HepG2 (cell line): Measurements from ENCODE around the gene DIAPH3. TPM values are rescaled to one million over a fixed set of nuclear protein-coding genes. Genes with fewer than 3 reads are reported as not detected.

Experiments
- ATAC-seq: fragments of 200-7000 bp; cut with Tn5 transposase; 3 replicates; pipeline ENCODE4 v1.9.1; 2020; ENCODE audit warnings: mild to moderate bottlenecking, moderate library complexity
- BruUV-seq: library from RNA; stranded (reverse); fragments of 400-500 nt; replicated peaks from 2 replicates; lab custom pipeline; 2021; lab: Mats Ljungman, UMichigan
- CTCF ChIA-PET: fragments of 300-600 bp; formaldehyde crosslinking; extraction: SDS; loops from one replicate; lab custom pipeline; 2021; ENCODE audit warnings: low total read pairs, inconsistent platforms, low intra/inter-chr PET ratio; lab: Yijun Ruan, JAX
- POLR2A ChIA-PET: fragments of 350-600 bp; sonication (Branson Sonifier 250); formaldehyde crosslinking; loops from one replicate; lab custom pipeline; 2020; ENCODE audit warnings: antibody characterized with exemption, inconsistent platforms; lab: Yijun Ruan, JAX
- DNase-seq: peaks from one replicate; pipeline ENCODE4 v3.0.0-alpha.2; 2015; ENCODE audit warnings: low spot score
- FAIRE-seq: peaks from 3 replicates; lab custom pipeline; 2011; peaks lifted over from hg19 to GRCh38; lab: Jason Lieb, UNC
- H2AFZ ChIP-seq: one replicate; pipeline ENCODE4 v1.6.1; 2011; ENCODE audit warnings: low read length, inconsistent platforms
- H3K27ac ChIP-seq: fragments of 300-600 bp; 3 replicates; pipeline ENCODE4 v1.8.0; 2011; ENCODE audit warnings: mixed run types, mild to moderate bottlenecking, mixed read lengths, low read length, inconsistent platforms; ENCODE audit not compliant: insufficient read depth; ENCODE audit errors: extremely low read length
- H3K27me3 ChIP-seq, 2 experiments: fragments of 200-600 bp in 1 of 2; 2 replicates in 1 of 2; 3 replicates in 1 of 2; pipeline versions ENCODE4 v1.6.0 to v1.8.0; 2011; ENCODE audit warnings: low read length in 2 of 2, mild to moderate bottlenecking in 2 of 2, moderate library complexity in 2 of 2, inconsistent platforms in 1 of 2; ENCODE audit not compliant: insufficient read depth in 2 of 2, control insufficient read depth in 1 of 2
- H3K36me3 ChIP-seq, 2 experiments: fragments of 200-600 bp in 1 of 2; replicated peaks in 1 of 2; 2 replicates in 1 of 2; 3 replicates in 1 of 2; pipeline versions ENCODE4 v1.5.1 to v1.8.0; 2011; ENCODE audit warnings: low read length in 2 of 2, inconsistent platforms in 1 of 2; ENCODE audit not compliant: insufficient read depth in 2 of 2, control insufficient read depth in 1 of 2
- H3K4me1 ChIP-seq: 2 replicates; pipeline ENCODE4 v1.5.1; 2012; ENCODE audit warnings: low read length, inconsistent platforms; ENCODE audit not compliant: insufficient read depth
- H3K4me2 ChIP-seq: 2 replicates; pipeline ENCODE4 v1.6.0; 2011; ENCODE audit warnings: low read depth, low read length, inconsistent platforms
- H3K4me3 ChIP-seq, 3 experiments: fragments of 200-600 bp in 1 of 3; sonication (generic), shearing (Covaris generic) in 1 of 3; replicated peaks in 1 of 3; 2 replicates each; pipeline ENCODE4 v1.5.1; 2011 to 2016; ENCODE audit warnings: low read length in 3 of 3, inconsistent platforms in 2 of 3, low read depth in 2 of 3, mild to moderate bottlenecking in 2 of 3, control low read depth in 1 of 3, mixed read lengths in 1 of 3; ENCODE audit not compliant: insufficient read depth in 1 of 3
- H3K79me2 ChIP-seq: one replicate; pipeline ENCODE4 v1.6.1; 2011; ENCODE audit warnings: low read length, inconsistent platforms; ENCODE audit not compliant: insufficient read depth
- H3K9ac ChIP-seq: 2 replicates; pipeline ENCODE4 v1.6.0; 2011; ENCODE audit warnings: mild to moderate bottlenecking, low read depth, low read length, inconsistent platforms; ENCODE audit not compliant: insufficient read depth
- H3K9me3 ChIP-seq: 2 replicates; pipeline ENCODE4 v1.5.1; 2012; ENCODE audit warnings: mild to moderate bottlenecking, low read length
- H4K20me1 ChIP-seq: 2 replicates; pipeline ENCODE4 v1.6.0; 2011; ENCODE audit warnings: inconsistent platforms, mild to moderate bottlenecking, low read length, moderate library complexity; ENCODE audit not compliant: insufficient read depth
- CEBPB ChIP-seq: IDR thresholded peaks from 2 replicates; pipeline ENCODE4 v1.6.1; 2011; ENCODE audit warnings: low read depth, low read length, improper control_type of control experiment, borderline replicate concordance
- CEBPG ChIP-seq: IDR thresholded peaks from 2 replicates; pipeline ENCODE4 v1.6.1; 2016
- HNF4A ChIP-seq: sonication (generic); formaldehyde crosslinking; IDR thresholded peaks from 2 replicates; pipeline ENCODE4 v1.4.0; 2020; ENCODE audit warnings: missing genetic modification reagents
- JARID2 ChIP-seq: sonication (generic); formaldehyde crosslinking; IDR thresholded peaks from 2 replicates; pipeline ENCODE4 v1.8.1; 2023; ENCODE audit warnings: missing genetic modification reagents, inconsistent platforms; ENCODE audit not compliant: insufficient replicate concordance
- KDM5A ChIP-seq: fragments of 200-600 bp; sonication (generic); IDR thresholded peaks from 2 replicates; pipeline ENCODE4 v1.7.0; 2018; ENCODE audit warnings: antibody characterized with exemption, mild to moderate bottlenecking, low read length, borderline replicate concordance
- MAFK ChIP-seq, 2 experiments: IDR thresholded peaks in 1 of 2; conservative IDR thresholded peaks in 1 of 2; 2 replicates each; pipeline ENCODE4 v1.6.1; 2011; ENCODE audit warnings: improper control_type of control experiment in 2 of 2, low read length in 2 of 2
- PBX2 ChIP-seq: IDR thresholded peaks from 2 replicates; pipeline ENCODE4 v1.6.1; 2016; ENCODE audit warnings: control low read depth
- RELA ChIP-seq: sonication (generic); formaldehyde crosslinking; IDR thresholded peaks from 2 replicates; pipeline ENCODE4 v1.4.0; 2020; ENCODE audit warnings: missing genetic modification reagents
- TRAFD1 ChIP-seq: sonication (generic); formaldehyde crosslinking; IDR thresholded peaks from 2 replicates; pipeline ENCODE4 v1.5.1; 2020; ENCODE audit warnings: missing genetic modification reagents, mild to moderate bottlenecking, borderline replicate concordance
- ZNF33A ChIP-seq: sonication (generic); formaldehyde crosslinking; IDR thresholded peaks from 2 replicates; pipeline ENCODE4 v1.5.1; 2020; ENCODE audit warnings: missing genetic modification reagents, mild to moderate bottlenecking, moderate library complexity, borderline replicate concordance
- WGBS: methylation state at CpG from one replicate; pipeline ENCODE4 v1.1.6; 2017; ENCODE audit warnings: low lambda C conversion rate; 5-methylcytosine and 5-hydroxymethylcytosine counted together
- in situ Hi-C: cut with HindIII; loops from 2 replicates; pipeline ENCODE4 v1.10.0; 2017; ENCODE audit warnings: low pct_unique_long_range_greater_than_20kb; ENCODE audit not compliant: extremely low pct_ligation_motif_present
- intact Hi-C: fragments of 100-400 bp; cut with micrococcal nuclease; formaldehyde crosslinking; loops from one replicate; pipeline ENCODE4 v1.10.0; 2022; ENCODE audit not compliant: unreplicated experiment
- polyA plus RNA-seq, 8 experiments: library from polyadenylated mRNA; depleted of rRNA in 3 of 8; stranded (reverse) in 7 of 8; unstranded in 1 of 8; fragments of >200 nt; fragmentation: Illumina TruSeq in 4 of 8; extraction: Trizol in 4 of 8; gene quantifications; 2 replicates each; pipeline versions ENCODE4 v1.2.1 to v1.2.3, GENCODE V29; 2011 to 2016; ENCODE audit warnings: low read depth in 4 of 8, missing spikeins in 1 of 8, mixed read lengths in 1 of 8; ENCODE audit not compliant: insufficient read depth in 1 of 8
- total RNA-seq, 5 experiments: library from RNA; depleted of rRNA; stranded (reverse); fragments of >200 nt; fragmentation: Illumina TruSeq; extraction: Trizol; gene quantifications; 2 replicates each; pipeline ENCODE4 v1.2.3, GENCODE V29; 2016; ENCODE audit warnings: low read depth in 1 of 5

Gene DIAPH3
- total and polyA plus RNA-seq, 2 of the 13 experiments (the other 11 are each of a cell fraction or from before 2014, with no cell fraction given) = 4.0 to 9.3 TPM

- intact Hi-C loops = no loop called here
- ChIA-PET POLR2A (no interaction called here), CTCF (no interaction called here)
- Histone ChIP-seq H3K79me2 (no peaks in the 10 kb centered on the region), H3K4me1 (peaks cover 21% of the 10 kb centered on the region), H3K36me3 (no peaks in the 10 kb centered on the region), H3K9me3 (no peaks in the 10 kb centered on the region), H4K20me1 (no peaks in the 10 kb centered on the region), H3K9ac (no peak overlapping the region), H3K27me3 (peaks cover 0 to 5% of the 10 kb centered on the region in 2 experiments; a peak in 1 of 5 replicates), H3K27ac (no peak overlapping the region), H3K4me3 (no peak overlapping the region), H3K4me2 (no peak overlapping the region), H2AFZ (no peak overlapping the region)
- FAIRE-seq (no peak), ATAC-seq (no peak), DNase-seq (no peak)
- BruUV-seq = no TSS peak
- in situ Hi-C loops = no loop called here
- WGBS = 56% methylated on average over 3 of the region's 3 CpGs
- TF ChIP-seq ZNF33A (CRISPR knock-in tag) (no peak), JARID2 (CRISPR knock-in tag) (no peak), MAFK (conservative IDR thresholded peaks at IDR 0.05 in 1 of 2, IDR thresholded peaks at IDR 0.05 in 1 of 2; ENCODE audit: low read length in 2 of 2) (no peak), TRAFD1 (no peak), PBX2 (CRISPR knock-in tag) (no peak), HNF4A (0 out of 2 replicates have a peak, but pooled peaks have one; percentile 10), KDM5A (no peak), CEBPG (CRISPR knock-in tag) (0 out of 2 replicates have a peak, but pooled peaks have one; percentile 4), RELA (CRISPR knock-in tag) (no peak), CEBPB (peak; percentile 11; the same call in 1 of the 2 replicates)
Measured at GRCh38 chr13:60170414-60170813, 6.7 kb upstream of the DIAPH3 start.
